GM21360 (cell line): ENCODE results near the gene MEG3.

ENCODE experiments used
- ATAC-seq: cut with Tn5 transposase; IDR thresholded peaks from one replicate; pipeline ENCODE4 v1.9.1; 2021; ENCODE audit warnings: mild to moderate bottlenecking, moderate library complexity; ENCODE audit not compliant: unreplicated experiment

MEG3 gene

DNA sequence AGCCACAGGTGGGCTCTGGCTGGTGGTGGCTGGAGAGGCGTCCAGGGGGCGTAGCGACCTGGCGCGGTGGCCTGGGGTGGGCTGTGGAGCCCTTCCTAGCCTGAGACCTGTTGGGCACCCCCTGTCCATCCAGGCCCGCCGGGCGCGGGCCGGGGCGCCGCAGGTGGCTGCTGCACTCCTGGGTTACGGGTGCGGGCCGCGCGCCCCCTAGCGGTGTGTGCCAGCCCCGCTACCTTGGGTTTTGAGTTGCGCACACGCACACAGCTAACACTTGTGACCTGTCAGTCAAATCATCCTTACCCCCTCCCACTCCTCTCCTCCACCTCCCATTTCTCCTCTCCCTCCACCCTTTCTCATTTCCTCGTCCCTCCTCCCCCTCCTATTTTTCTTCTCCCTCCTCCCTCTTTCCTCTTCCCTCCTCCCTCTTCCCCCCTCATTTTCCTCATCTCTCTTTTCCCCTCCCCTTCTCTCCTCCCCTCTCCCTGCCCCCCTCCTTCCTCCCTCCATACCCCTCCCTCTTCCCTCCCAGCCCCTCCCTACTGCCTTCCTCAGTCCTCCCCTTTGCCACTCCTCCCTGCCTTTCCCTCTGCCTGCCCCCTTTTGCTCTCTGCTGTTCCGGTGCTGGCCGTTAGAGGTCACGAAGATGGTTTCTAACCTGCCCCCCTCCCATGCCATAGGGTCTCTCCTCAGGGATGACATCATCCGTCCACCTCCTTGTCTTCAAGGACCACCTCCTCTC lies 2.3 kb downstream of the MEG3 start:
- ATAC-seq, result no peak

GRCh38 chr14:100830681-100831080 lies 4.8 kb downstream of the MEG3 start:
- no peak for ATAC-seq

- ATAC-seq, result no peak
Measured at GRCh38 chr14:100832311-100832960, 6.5 kb downstream of the MEG3 start.

GRCh38 chr14:100834082-100834793 lies 8.3 kb downstream of the MEG3 start:
- ATAC-seq, result no peak

DNA sequence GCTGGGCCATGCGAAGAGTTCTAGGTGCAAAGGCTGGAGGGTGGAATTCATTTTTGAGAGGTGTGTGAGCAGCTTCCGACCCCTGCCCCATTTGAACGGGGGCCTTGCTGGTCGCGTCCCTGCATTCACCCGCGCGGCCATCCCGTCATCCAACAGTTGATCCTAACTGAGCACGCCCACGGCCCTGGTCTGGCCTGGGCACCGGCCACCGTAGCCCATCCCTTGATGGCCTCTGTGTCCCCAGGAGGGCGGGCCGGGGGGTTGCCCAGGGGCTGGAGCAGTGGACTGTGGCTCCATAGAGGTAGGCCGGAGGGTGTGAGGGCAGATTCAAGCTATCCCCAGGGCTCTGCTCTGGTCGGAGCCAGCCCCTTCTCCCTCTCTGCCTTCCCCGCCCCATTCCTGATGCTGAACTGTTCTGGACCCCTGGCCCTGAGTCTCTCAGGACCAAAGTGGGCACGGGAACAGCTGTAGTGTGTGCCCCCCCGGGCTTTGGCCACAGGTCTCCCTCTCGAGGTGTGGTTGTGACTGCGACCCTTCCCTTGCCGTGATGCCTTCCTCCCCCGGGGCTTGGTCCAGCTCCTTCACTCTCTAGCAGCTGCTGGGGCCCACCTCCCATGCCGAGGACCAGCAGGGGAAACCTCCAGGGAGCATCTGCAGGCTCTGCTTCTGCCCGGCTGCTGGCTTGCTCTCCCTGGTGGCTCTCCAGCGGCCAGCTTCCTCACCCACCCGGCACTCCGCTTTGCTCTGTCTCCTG lies 9.1 kb downstream of the MEG3 start:
- ATAC-seq, result no peak

DNA sequence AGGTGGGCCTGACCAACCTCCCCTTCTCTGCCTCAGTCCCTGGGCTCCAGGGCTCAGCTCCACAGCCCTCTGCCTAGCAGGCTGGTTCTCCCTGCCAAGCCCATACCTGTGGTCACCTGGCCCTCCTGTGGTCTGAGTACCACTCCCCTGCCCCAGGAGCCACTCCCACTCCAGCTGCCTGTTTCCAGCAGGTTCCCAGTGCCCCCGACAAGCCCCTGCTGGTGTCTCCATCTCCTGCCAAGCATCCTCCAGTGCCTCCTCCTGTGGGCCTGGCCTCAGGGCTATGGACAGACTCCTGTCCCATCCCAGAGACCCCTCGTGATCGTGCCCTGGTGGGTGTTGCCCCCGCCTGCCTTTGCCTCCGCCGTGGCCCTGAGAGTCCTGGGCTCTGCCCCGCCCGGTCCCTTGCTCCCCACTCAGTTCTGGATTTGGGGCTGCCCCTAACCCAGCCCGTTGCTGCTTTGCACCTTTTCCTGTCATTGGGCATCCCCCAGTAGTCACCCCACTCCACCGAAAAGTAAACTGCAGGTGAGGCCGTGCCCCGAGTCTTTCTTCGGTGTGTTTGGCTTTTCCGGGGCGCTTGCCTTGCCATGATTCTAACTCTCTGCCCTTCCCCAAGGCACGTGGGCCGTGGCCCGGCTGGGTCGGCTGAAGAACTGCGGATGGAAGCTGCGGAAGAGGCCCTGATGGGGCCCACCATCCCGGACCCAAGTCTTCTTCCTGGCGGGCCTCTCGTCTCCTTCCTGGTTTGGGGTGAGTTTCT lies 9.8 kb downstream of the MEG3 start:
- no peak for ATAC-seq

- ATAC-seq, result no peak
Measured at GRCh38 chr14:100836311-100836805, 10.4 kb downstream of the MEG3 start.

GRCh38 chr14:100836941-100837804 lies 11.3 kb downstream of the MEG3 start:
- no peak for ATAC-seq

DNA sequence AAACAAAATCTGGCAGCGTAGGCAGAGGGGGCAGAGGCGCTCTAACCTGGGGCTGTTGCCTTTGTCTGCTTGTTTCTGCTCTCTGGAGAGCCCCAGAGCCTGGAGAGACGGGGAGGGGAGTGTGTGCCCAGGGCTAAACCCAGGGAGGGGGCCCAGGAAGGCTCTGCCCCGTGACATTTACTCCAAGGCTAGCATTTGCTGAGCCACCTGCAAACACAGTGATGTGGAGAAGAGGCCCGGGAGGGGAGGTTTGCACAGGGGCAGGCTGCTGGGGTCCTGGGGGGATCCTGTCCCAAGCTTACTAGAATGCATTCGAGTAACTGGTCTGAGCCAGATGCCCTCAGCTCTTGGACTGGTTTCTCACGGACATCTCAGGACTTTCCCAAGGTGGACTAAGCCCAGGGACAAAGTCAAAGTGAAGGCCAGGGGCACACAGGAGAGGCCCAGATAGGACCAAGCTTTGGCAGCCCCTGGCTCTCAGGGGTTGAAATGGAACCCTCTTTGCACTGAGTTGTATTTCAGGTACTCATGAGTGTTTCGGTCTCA lies 12.0 kb downstream of the MEG3 start:
- no peak for ATAC-seq

DNA sequence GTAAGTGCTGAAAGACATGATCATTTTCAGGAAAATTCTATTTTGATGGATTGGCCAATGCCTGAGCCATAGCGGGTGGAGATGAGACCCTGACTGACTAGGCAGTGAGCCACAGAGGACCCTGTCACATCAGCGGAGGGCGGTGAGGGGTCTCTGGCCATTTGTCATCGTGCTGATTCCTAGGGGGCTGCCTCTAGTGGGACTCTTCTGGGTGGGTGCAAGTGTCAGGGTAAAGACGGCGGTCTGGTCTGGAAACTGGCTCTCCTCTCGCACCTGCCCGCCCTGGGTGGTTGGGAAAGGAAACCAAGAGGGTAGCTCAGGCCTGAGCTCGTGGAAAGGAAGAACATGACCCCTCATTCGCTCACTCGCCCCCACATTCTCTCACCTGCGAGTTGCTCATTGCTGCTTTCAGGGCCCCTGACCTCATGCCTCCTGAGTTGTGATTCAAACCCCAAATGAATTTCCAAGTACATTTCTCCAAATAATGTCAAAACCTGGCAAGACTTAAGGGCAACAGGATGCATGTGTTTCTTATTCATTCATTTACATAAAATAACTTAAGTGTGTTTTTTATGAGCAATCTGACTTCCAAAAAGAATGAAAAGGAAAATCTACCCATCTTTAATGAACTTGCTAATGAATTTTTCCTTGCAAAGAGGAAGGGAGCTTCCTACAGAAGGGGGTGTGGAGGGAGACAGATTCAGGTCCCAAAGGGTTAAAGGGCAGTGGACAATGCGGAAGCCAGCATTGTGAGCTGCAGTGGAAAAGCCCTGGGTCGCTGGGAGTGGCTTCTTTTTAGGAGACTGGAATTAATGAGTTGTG lies 12.8 kb downstream of the MEG3 start:
- no peak for ATAC-seq

DNA sequence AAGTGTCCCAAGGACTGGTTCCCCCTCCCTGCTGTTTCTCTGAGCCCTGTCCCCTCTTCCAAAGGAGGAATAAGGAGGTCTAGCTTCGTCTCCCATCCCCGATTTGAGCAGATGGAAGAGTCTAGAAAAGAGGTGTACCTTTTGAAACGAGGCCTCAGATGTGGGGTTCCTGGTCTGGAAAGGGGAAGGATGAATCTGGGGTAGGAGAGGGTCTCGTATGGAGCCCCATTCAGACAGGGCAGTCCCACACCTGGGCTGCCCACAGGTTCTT lies 13.3 kb downstream of the MEG3 start:
- no peak for ATAC-seq

DNA sequence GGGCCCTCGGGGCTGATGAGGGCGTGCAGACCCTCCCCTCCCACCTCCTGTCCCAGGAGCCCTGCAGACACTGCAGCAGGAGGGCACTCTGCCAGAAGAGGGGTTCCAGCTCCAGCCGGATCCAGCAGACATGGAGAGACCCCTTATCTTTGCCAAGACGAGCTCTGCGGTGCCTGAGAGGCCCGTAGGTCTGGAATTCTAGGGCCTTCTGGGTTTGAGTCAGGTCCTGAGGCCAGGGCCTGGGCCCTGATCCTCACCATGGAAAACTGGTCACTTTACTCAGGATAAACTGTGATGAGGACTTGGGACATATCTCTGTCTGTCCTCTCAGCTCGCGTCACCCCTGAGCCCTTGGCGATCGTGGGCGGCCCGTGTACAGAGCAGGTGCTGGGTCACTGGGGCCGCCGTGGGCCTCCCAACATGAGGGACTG lies 13.8 kb downstream of the MEG3 start:
- no peak for ATAC-seq

- no peak for ATAC-seq
Measured at GRCh38 chr14:100840286-100841065, 14.6 kb downstream of the MEG3 start.

- ATAC-seq, result no peak
Measured at GRCh38 chr14:100841066-100841760, 15.3 kb downstream of the MEG3 start.

GRCh38 chr14:100841761-100842403 lies 16.0 kb downstream of the MEG3 start:
- no peak for ATAC-seq

- no peak for ATAC-seq
Measured at GRCh38 chr14:100842799-100843198, 16.9 kb downstream of the MEG3 start.

DNA sequence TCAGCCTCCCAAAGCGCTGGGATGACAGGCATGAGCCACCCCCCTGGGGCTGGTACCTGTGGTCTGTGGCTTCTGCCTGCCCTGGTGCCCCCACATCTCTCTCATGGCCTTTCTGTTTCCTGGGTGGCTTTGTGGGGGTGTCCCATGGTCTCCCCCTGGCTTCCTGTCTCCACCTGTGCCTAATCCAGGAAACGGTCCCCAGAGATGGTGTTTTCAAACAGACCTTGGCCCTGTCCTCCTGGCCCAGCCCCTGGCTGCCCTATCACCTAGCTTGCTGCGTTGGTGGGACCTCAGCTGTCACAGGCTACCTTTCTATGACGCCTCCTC lies 18.1 kb downstream of the MEG3 start:
- ATAC-seq, result no peak
